ENCODE data around the gene BORCS5. TPM values are rescaled to one million over a fixed set of nuclear protein-coding genes. Genes with fewer than 3 reads are reported as not detected.

BORCS5 gene
- total RNA-seq, 1 donor from 2014 or later: 17.4 TPM

DNA sequence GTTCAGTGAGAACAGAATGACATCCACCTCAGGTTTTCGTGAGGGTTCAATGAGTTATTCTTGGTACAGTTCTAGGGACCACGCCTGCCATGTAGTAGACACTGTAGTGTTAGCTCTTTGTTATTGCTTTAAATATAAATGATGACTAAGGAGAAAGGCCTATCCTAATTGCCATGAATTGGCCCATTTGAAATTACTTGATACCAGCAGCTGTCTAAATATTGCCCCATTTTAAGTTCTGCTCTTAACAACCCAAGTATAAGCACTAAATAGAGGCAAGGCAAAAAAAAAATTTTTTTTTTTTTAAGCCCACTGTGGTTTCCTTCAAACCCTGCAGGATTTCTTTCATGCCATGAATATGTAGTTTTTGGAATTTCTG, 84.5 kb downstream of the BORCS5 start:
- H3K36me3 ChIP-seq: no peaks in the 10 kb centered on the region
- no peak overlapping the region for H3K4me3 ChIP-seq
- H3K27ac ChIP-seq: peak overlapping the region; percentile 75
- intact Hi-C loops (cut with DNase I): no loop called here
- TF ChIP-seq POLR2A (IDR thresholded peaks at IDR 0.05): no peak
- TF ChIP-seq, protein P1, sequence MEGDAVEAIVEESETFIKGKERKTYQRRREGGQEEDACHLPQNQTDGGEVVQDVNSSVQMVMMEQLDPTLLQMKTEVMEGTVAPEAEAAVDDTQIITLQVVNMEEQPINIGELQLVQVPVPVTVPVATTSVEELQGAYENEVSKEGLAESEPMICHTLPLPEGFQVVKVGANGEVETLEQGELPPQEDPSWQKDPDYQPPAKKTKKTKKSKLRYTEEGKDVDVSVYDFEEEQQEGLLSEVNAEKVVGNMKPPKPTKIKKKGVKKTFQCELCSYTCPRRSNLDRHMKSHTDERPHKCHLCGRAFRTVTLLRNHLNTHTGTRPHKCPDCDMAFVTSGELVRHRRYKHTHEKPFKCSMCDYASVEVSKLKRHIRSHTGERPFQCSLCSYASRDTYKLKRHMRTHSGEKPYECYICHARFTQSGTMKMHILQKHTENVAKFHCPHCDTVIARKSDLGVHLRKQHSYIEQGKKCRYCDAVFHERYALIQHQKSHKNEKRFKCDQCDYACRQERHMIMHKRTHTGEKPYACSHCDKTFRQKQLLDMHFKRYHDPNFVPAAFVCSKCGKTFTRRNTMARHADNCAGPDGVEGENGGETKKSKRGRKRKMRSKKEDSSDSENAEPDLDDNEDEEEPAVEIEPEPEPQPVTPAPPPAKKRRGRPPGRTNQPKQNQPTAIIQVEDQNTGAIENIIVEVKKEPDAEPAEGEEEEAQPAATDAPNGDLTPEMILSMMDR (IDR thresholded peaks at IDR 0.05): no peak
- no peak for TF ChIP-seq POLR2AphosphoS5 (IDR thresholded peaks at IDR 0.05; ENCODE audit: insufficient read depth in 1 of 2, low read depth in 1 of 2)
- H3K27me3 ChIP-seq: no peaks in the 10 kb centered on the region
- peaks cover 28% of the 10 kb centered on the region for H3K4me1 ChIP-seq
- H3K9me3 ChIP-seq: no peaks in the 10 kb centered on the region
- no peak for DNase-seq (ENCODE audit: extremely low spot score in 2 of 2)

DNA sequence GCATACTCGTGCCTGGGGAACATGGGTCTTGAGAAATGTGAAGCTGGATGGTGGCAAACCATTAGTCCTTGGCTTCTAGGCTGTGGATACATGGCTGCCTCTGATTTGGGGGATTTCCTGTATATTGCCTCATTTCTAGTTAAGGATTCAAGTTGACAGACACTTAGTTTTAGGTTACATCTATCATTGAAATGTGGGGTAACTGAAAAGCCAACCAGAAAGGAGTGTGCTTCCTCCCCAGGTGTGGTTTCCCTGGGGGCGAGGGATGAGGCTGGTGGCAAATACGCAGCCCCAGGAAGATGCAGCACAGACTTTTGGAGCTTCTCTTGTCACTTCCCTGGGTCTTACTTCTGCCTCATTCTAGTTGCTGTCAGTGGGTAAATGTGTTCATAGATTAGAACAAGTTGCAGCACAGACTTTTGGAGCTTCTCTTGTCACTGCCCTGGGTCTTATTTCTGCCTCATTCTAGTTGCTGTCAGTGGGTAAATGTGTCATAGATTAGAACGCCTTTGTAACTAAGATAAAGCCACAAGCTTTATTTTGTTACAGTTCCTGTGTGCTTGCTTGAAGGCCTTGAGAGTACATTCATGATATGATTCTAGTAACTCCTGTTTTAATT, 85.1 kb downstream of the BORCS5 start:
- Histone ChIP-seq H3K9me3 (no peaks in the 10 kb centered on the region), H3K27me3 (no peaks in the 10 kb centered on the region), H3K36me3 (no peaks in the 10 kb centered on the region), H3K27ac (peak overlapping the region; percentile 75), H3K4me3 (no peak overlapping the region), H3K4me1 (peaks cover 28% of the 10 kb centered on the region)
- DNase-seq (ENCODE audit: extremely low spot score in 2 of 2): no peak
- intact Hi-C loops (cut with DNase I): no loop called here
- no peak for TF ChIP-seq POLR2AphosphoS5 (IDR thresholded peaks at IDR 0.05; ENCODE audit: insufficient read depth in 1 of 2, low read depth in 1 of 2)
- TF ChIP-seq, protein P1 (IDR thresholded peaks at IDR 0.05): no peak
- TF ChIP-seq POLR2A (IDR thresholded peaks at IDR 0.05): no peak

DNA sequence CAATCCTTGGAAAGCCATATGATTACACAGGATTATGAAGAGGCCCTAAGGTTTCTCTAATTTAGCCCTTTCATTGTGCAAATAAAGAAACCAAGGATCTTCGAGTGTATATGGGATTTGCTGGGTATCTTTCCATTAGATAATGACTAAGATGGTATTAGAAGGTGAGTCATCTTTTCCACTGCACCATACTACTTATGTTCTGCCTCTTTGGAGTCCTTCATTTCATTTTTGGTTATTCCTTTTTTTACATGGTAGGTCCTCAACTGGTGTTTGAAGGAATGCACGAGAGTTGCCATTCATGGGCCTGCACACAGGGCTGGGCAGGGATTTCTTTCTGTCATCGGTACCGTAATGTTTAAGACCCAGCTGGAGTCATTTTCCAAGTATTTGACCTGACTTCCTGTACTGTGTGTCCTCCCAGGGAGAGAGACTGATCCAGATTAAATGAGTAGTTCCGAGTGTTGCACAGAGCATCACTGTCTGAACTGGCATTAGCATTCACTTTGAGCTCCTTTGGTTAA, 85.7 kb downstream of the BORCS5 start:
- H3K4me3 ChIP-seq: no peak overlapping the region
- no peaks in the 10 kb centered on the region for H3K27me3 ChIP-seq
- H3K27ac ChIP-seq: peak overlapping the region; percentile 75
- no peak for TF ChIP-seq POLR2AphosphoS5 (IDR thresholded peaks at IDR 0.05; ENCODE audit: insufficient read depth in 1 of 2, low read depth in 1 of 2)
- TF ChIP-seq, protein P1 (IDR thresholded peaks at IDR 0.05): no peak
- no peak for TF ChIP-seq POLR2A (IDR thresholded peaks at IDR 0.05)
- no peaks in the 10 kb centered on the region for H3K9me3 ChIP-seq
- DNase-seq (ENCODE audit: extremely low spot score in 2 of 2): no peak
- peaks cover 28% of the 10 kb centered on the region for H3K4me1 ChIP-seq
- intact Hi-C loops (cut with DNase I): no loop called here
- H3K36me3 ChIP-seq: no peaks in the 10 kb centered on the region

DNA sequence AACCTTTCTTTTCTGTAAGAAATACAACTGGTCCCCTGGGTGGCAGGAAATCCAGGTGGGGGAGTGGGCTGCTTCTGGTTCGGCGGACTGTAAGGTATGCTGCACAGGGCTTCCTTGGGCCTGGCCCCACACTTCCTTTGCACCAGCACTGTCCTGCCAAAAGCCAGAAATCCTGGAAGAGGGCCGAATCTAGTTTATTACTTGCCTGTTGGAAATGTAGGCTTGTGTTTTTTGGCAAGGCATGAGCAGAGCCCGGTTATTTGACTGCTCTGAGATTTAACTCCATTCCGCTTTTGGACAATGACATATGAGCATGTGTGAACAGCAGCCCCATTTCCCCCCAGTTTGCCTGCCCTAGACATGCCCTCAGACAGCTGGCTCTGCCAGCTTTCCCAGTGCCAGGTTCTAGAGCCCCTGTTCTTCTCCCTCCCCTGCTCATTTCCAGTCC, 86.6 kb downstream of the BORCS5 start:
- H3K36me3 ChIP-seq: no peaks in the 10 kb centered on the region
- no peak overlapping the region for H3K4me3 ChIP-seq
- intact Hi-C loops (cut with DNase I): no loop called here
- DNase-seq (ENCODE audit: extremely low spot score in 2 of 2): no peak
- peak overlapping the region; percentile 75 for H3K27ac ChIP-seq
- H3K9me3 ChIP-seq: no peaks in the 10 kb centered on the region
- no peak for TF ChIP-seq POLR2AphosphoS5 (IDR thresholded peaks at IDR 0.05; ENCODE audit: insufficient read depth in 1 of 2, low read depth in 1 of 2)
- TF ChIP-seq POLR2A (IDR thresholded peaks at IDR 0.05): no peak
- TF ChIP-seq, protein P1 (IDR thresholded peaks at IDR 0.05): no peak
- no peaks in the 10 kb centered on the region for H3K27me3 ChIP-seq
- peaks cover 28% of the 10 kb centered on the region for H3K4me1 ChIP-seq

DNA sequence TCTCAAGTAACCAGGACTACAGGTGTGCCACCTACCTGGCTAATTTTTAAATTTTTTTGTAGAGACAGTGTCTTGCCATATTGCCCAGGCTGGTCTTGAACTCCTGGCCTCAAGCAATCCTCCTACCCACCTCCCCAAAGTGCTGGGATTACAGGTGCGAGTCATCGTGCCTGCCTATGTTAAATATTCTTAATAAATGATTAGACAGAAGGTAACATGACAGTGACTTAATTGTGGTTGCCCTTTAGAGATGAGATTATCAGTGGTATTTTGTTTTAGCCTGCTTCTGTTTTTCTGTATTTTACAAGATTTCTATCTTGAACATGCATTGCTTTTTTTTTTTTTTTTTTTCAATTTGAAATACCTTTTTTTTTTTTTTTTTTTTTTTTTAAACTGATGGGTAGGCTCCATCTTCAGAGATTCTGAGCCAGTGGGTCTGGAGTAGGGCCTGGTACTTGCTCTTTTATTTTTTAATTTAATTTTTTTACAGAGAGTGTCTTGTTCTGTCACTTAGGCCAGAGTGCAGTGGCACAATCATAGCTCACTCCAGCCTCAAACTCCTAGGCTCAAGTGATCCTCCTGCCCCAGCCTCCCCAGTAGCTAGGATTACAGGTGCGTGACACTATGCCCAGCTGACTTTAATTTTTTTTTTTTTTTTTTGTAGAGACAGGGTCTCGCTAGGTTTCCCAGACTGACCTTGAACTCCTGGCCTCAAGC, 88.4 kb downstream of the BORCS5 start:
- peaks cover 39% of the 10 kb centered on the region for H3K4me1 ChIP-seq
- H3K27ac ChIP-seq: no peak overlapping the region
- TF ChIP-seq POLR2A (IDR thresholded peaks at IDR 0.05) (no peak), POLR2AphosphoS5 (IDR thresholded peaks at IDR 0.05; ENCODE audit: insufficient read depth in 1 of 2, low read depth in 1 of 2) (no peak)
- TF ChIP-seq, protein P1 (IDR thresholded peaks at IDR 0.05): no peak
- intact Hi-C loops (cut with DNase I): no loop called here
- H3K36me3 ChIP-seq: no peaks in the 10 kb centered on the region
- H3K9me3 ChIP-seq: no peaks in the 10 kb centered on the region
- DNase-seq (ENCODE audit: extremely low spot score in 2 of 2): no peak
- H3K27me3 ChIP-seq: no peaks in the 10 kb centered on the region
- no peak overlapping the region for H3K4me3 ChIP-seq
